ENCODE measurements around the gene PTGER3. TPM values are rescaled to one million over a fixed set of nuclear protein-coding genes. Genes with fewer than 3 reads are reported as not detected.

The PTGER3 gene
- total RNA-seq, 1 donor from 2014 or later = 0.64 TPM

GRCh38 chr1:71074681-71075080 lies 27.1 kb upstream of the PTGER3 start:
- H2AFZ ChIP-seq (ENCODE audit: low read depth, low read length) = no peak overlapping the region
- Mint-ChIP-seq H3K27ac (ENCODE audit: unreplicated experiment) (no peak overlapping the region), H3K4me1 (ENCODE audit: low read depth, unreplicated experiment) (peaks cover 22% of the 10 kb centered on the region), H3K27me3 (ENCODE audit: low read depth, unreplicated experiment) (no peaks in the 10 kb centered on the region), H3K36me3 (ENCODE audit: low read depth, unreplicated experiment) (peaks cover 9% of the 10 kb centered on the region), H3K4me3 (ENCODE audit: unreplicated experiment) (no peak overlapping the region), H3K9me3 (ENCODE audit: unreplicated experiment) (no peaks in the 10 kb centered on the region)
- peaks cover 81% of the 10 kb centered on the region for H3K79me2 ChIP-seq (ENCODE audit: insufficient read depth, low read length)
- H4K20me1 ChIP-seq (ENCODE audit: insufficient read depth, low read length) = peaks cover 78% of the 10 kb centered on the region
- DNase-seq (ENCODE audit: low read depth) (no peak), FAIRE-seq (no peak)
- H3K4me2 ChIP-seq (ENCODE audit: low read length) = no peak overlapping the region
- TF ChIP-seq, protein P1, sequence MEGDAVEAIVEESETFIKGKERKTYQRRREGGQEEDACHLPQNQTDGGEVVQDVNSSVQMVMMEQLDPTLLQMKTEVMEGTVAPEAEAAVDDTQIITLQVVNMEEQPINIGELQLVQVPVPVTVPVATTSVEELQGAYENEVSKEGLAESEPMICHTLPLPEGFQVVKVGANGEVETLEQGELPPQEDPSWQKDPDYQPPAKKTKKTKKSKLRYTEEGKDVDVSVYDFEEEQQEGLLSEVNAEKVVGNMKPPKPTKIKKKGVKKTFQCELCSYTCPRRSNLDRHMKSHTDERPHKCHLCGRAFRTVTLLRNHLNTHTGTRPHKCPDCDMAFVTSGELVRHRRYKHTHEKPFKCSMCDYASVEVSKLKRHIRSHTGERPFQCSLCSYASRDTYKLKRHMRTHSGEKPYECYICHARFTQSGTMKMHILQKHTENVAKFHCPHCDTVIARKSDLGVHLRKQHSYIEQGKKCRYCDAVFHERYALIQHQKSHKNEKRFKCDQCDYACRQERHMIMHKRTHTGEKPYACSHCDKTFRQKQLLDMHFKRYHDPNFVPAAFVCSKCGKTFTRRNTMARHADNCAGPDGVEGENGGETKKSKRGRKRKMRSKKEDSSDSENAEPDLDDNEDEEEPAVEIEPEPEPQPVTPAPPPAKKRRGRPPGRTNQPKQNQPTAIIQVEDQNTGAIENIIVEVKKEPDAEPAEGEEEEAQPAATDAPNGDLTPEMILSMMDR (IDR thresholded peaks at IDR 0.05; ENCODE audit: insufficient read depth, low read depth, low read length) = no peak
- TF ChIP-seq EZH2 (IDR thresholded peaks at IDR 0.05; ENCODE audit: insufficient read depth, low read length) = no peak
- H3K9me3 ChIP-seq (ENCODE audit: insufficient read depth, low read depth, low read length) = no peaks in the 10 kb centered on the region
- H3K27me3 ChIP-seq (ENCODE audit: insufficient read depth, low read length) = no peaks in the 10 kb centered on the region
- no peaks in the 10 kb centered on the region for H3K4me1 ChIP-seq (ENCODE audit: insufficient read depth, low read length)
- peaks cover 61% of the 10 kb centered on the region for H3K36me3 ChIP-seq (ENCODE audit: insufficient read depth, low read length)
- H3K9ac ChIP-seq (ENCODE audit: low read length) = no peak overlapping the region
- H3K27ac ChIP-seq (ENCODE audit: low read depth, low read length) = no peak overlapping the region
- H3K4me3 ChIP-seq (ENCODE audit: insufficient read depth, low read depth, low read length) = no peak overlapping the region

DNA sequence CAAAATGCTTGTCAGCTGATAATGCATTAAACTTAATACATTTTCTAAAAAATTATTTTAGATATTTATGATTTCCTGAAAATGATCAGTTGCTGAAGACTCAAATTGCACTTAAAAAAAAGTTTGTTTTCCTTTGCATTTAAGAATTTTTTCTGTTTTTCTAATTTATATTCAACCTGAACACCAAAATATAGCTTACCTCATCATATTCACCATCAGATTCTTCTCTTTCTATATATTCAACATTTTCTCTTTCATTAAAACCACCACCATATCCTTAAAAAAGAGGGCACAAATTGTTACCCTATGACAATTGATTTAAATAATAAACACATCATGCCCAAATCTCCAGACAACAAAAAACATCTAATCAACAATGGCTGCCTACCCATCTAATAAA lies 24.7 kb upstream of the PTGER3 start:
- peaks cover 61% of the 10 kb centered on the region for H3K79me2 ChIP-seq (ENCODE audit: insufficient read depth, low read length)
- no peak for TF ChIP-seq EZH2 (IDR thresholded peaks at IDR 0.05; ENCODE audit: insufficient read depth, low read length)
- TF ChIP-seq, protein P1 (IDR thresholded peaks at IDR 0.05; ENCODE audit: insufficient read depth, low read depth, low read length) = no peak
- H3K4me2 ChIP-seq (ENCODE audit: low read length) = no peak overlapping the region
- Mint-ChIP-seq H3K4me1 (ENCODE audit: low read depth, unreplicated experiment) (peaks cover 16% of the 10 kb centered on the region), H3K4me3 (ENCODE audit: unreplicated experiment) (no peak overlapping the region), H3K9me3 (ENCODE audit: unreplicated experiment) (no peaks in the 10 kb centered on the region), H3K36me3 (ENCODE audit: low read depth, unreplicated experiment) (peaks cover 9% of the 10 kb centered on the region), H3K27ac (ENCODE audit: unreplicated experiment) (no peak overlapping the region), H3K27me3 (ENCODE audit: low read depth, unreplicated experiment) (no peaks in the 10 kb centered on the region)
- no peak overlapping the region for H3K9ac ChIP-seq (ENCODE audit: low read length)
- no peak overlapping the region for H3K27ac ChIP-seq (ENCODE audit: low read depth, low read length)
- peaks cover 80% of the 10 kb centered on the region for H3K36me3 ChIP-seq (ENCODE audit: insufficient read depth, low read length)
- H4K20me1 ChIP-seq (ENCODE audit: insufficient read depth, low read length) = peaks cover 60% of the 10 kb centered on the region
- H3K9me3 ChIP-seq (ENCODE audit: insufficient read depth, low read depth, low read length) = no peaks in the 10 kb centered on the region
- no peak for FAIRE-seq
- no peak overlapping the region for H2AFZ ChIP-seq (ENCODE audit: low read depth, low read length)
- no peaks in the 10 kb centered on the region for H3K27me3 ChIP-seq (ENCODE audit: insufficient read depth, low read length)
- no peak for DNase-seq (ENCODE audit: low read depth)
- no peak overlapping the region for H3K4me3 ChIP-seq (ENCODE audit: insufficient read depth, low read depth, low read length)
- H3K4me1 ChIP-seq (ENCODE audit: insufficient read depth, low read length) = no peaks in the 10 kb centered on the region

DNA sequence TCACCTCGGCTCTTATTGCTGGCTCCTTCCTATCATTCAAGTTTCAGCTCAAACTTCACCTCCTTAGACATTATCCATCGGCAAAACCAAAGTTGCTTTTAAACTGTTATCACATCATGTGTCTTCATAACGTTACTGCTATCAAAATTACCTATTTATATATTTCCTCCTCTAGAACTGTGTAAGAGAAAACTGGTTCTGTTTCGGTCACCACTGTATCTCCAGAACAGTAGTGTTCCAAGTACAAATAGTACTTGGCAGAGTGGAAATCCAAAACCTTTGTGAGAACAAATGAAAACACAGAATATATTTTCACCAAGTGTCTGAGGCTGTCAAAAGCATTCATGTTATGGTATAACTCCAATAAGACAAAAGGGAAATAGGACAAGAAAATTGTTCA lies 24.1 kb upstream of the PTGER3 start:
- Mint-ChIP-seq H3K4me1 (ENCODE audit: low read depth, unreplicated experiment) (peaks cover 16% of the 10 kb centered on the region), H3K36me3 (ENCODE audit: low read depth, unreplicated experiment) (peaks cover 9% of the 10 kb centered on the region), H3K27ac (ENCODE audit: unreplicated experiment) (no peak overlapping the region), H3K4me3 (ENCODE audit: unreplicated experiment) (no peak overlapping the region), H3K27me3 (ENCODE audit: low read depth, unreplicated experiment) (no peaks in the 10 kb centered on the region), H3K9me3 (ENCODE audit: unreplicated experiment) (no peaks in the 10 kb centered on the region)
- no peaks in the 10 kb centered on the region for H3K27me3 ChIP-seq (ENCODE audit: insufficient read depth, low read length)
- H3K9ac ChIP-seq (ENCODE audit: low read length) = no peak overlapping the region
- TF ChIP-seq EZH2 (IDR thresholded peaks at IDR 0.05; ENCODE audit: insufficient read depth, low read length) = no peak
- TF ChIP-seq, protein P1 (IDR thresholded peaks at IDR 0.05; ENCODE audit: insufficient read depth, low read depth, low read length) = no peak
- H3K27ac ChIP-seq (ENCODE audit: low read depth, low read length) = no peak overlapping the region
- no peaks in the 10 kb centered on the region for H3K4me1 ChIP-seq (ENCODE audit: insufficient read depth, low read length)
- peaks cover 84% of the 10 kb centered on the region for H3K36me3 ChIP-seq (ENCODE audit: insufficient read depth, low read length)
- DNase-seq (ENCODE audit: low read depth) (no peak), FAIRE-seq (no peak)
- H3K4me3 ChIP-seq (ENCODE audit: insufficient read depth, low read depth, low read length) = no peak overlapping the region
- no peak overlapping the region for H2AFZ ChIP-seq (ENCODE audit: low read depth, low read length)
- H3K4me2 ChIP-seq (ENCODE audit: low read length) = no peak overlapping the region
- H3K79me2 ChIP-seq (ENCODE audit: insufficient read depth, low read length) = peaks cover 55% of the 10 kb centered on the region
- no peaks in the 10 kb centered on the region for H3K9me3 ChIP-seq (ENCODE audit: insufficient read depth, low read depth, low read length)
- H4K20me1 ChIP-seq (ENCODE audit: insufficient read depth, low read length) = peaks cover 57% of the 10 kb centered on the region
